SK-N-MC (cell line): Measurements from ENCODE around the gene TACC2.

Source experiments
- DNase-seq: peaks from one replicate; pipeline ENCODE4 v3.0.0-alpha.2; 2011; ENCODE audit warnings: low read depth, low spot score
- H3K27ac ChIP-seq: fragments of 200-600 bp; sonication (generic); 2 replicates; pipeline ENCODE4 v1.5.1; 2016; ENCODE audit warnings: mixed run types
- H3K36me3 ChIP-seq: fragments of 200-600 bp; sonication (generic); 2 replicates; pipeline ENCODE4 v1.6.1; 2017; ENCODE audit warnings: antibody characterized with exemption, low read length, mixed read lengths; ENCODE audit not compliant: insufficient read depth
- H3K4me3 ChIP-seq: fragments of 200-600 bp; sonication (generic); 2 replicates; pipeline ENCODE4 v1.5.1; 2016
- H3K9ac ChIP-seq: fragments of 200-600 bp; sonication (generic); 2 replicates; pipeline ENCODE4 v1.8.0; 2017; ENCODE audit warnings: mixed run types, mixed read lengths; ENCODE audit not compliant: insufficient read length
- H3K9me3 ChIP-seq: fragments of 200-600 bp; sonication (generic); 2 replicates; pipeline ENCODE4 v1.6.1; 2017; ENCODE audit warnings: low read depth, mild to moderate bottlenecking, antibody characterized with exemption, low read length, moderate library complexity, mixed read lengths
- EZH2 ChIP-seq: fragments of 200-600 bp; sonication (generic); IDR thresholded peaks from one replicate; pipeline ENCODE4 v1.6.1; 2017; ENCODE audit warnings: antibody characterized with exemption
- FOXP2 ChIP-seq: optimal IDR thresholded peaks from 2 replicates; pipeline ENCODE3; 2011; ENCODE audit warnings: mild to moderate bottlenecking, moderate library complexity; ENCODE audit not compliant: insufficient read depth; ENCODE audit errors: extremely low read length, control extremely low read depth
- POLR2AphosphoS5 ChIP-seq: IDR thresholded peaks from 2 replicates; pipeline ENCODE4 v1.6.1; 2012; ENCODE audit warnings: mild to moderate bottlenecking, low read depth, low read length, borderline replicate concordance

TACC2 gene

DNA sequence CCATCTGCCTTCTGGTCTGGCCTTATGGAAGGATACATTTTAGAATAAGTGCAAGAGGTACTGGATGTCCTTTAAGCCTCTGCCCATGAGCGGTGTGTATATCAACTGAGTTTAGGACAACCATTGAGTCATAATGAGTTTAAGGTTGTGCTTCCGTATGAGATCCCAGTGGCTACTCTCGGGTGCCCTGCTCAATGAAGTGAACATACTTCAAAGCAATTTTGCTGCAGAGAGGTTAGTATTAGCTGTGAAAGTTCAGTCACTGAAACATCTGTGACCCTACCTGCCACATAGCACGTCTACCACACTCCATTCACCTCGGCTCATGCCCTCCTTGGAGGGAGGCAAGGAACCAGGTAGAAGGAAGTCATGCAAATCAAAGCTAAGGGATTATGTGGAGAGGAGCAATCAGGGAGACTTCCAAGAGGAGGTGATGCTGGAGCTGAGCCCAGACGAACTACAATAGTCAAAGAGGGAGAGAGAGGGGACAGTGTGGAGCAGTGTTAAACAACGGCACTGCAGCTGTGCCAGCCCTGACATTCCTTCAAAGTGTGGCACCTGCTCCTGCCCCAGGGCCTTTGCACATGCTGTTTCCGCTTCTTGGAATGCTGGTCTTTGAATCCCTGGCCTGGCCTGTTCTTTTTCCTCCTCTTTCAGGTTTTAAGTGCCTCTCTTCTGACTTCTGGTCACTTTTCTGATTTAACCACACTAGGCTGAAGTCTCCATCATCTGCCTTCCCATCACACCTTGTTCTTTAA is 307.6 kb downstream of the TACC2 start:
- Histone ChIP-seq H3K27ac (no peak overlapping the region), H3K36me3 (no peaks in the 10 kb centered on the region), H3K4me3 (no peak overlapping the region), H3K9me3 (no peaks in the 10 kb centered on the region), H3K9ac (no peak overlapping the region)
- TF ChIP-seq EZH2 (no peak), FOXP2 (no peak), POLR2AphosphoS5 (no peak)
- no peak for DNase-seq

DNA sequence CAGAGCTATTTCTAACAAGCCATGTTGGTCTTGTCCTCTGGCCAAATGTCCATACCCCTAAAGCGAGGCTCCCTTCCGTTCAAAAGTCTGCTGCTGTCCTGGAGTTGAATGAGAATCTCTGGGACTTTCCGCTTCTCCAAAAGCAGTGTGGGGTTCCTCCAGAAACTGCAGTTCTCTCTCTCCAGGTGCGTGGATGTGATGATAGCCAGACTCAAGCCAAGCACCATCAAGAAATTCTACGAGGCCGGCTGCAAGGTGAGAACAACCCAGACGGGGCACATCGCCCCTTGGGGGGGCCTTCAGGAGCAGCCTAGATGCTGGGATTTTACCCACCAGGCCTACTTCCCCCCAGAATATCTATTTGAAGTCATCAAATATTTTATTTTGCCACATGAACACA is 308.6 kb downstream of the TACC2 start:
- Histone ChIP-seq H3K9ac (no peak overlapping the region), H3K4me3 (no peak overlapping the region), H3K27ac (no peak overlapping the region), H3K9me3 (no peaks in the 10 kb centered on the region), H3K36me3 (no peaks in the 10 kb centered on the region)
- no peak for DNase-seq
- TF ChIP-seq FOXP2 (no peak), EZH2 (no peak), POLR2AphosphoS5 (no peak)

DNA sequence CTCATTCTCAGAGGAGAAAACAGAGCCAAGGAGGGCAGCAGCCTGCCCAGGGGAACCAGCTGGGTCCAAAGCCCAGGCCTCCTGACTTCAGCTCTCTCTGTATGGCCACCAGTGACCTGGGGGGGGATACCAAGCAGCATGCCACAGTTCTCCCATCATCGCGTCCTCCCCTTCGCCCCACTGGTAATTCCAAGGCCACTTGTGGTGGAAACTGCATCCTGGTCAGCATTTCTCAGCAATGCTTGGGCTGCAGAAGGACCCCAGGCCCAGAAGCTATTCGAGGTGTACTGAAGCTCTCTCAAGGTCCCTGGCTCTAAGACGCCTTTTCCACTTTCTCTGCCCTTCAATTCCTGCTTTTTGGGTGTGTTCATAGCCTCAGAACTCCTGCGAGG is 309.2 kb downstream of the TACC2 start:
- no peak overlapping the region for H3K4me3 ChIP-seq
- no peak overlapping the region for H3K27ac ChIP-seq
- no peaks in the 10 kb centered on the region for H3K9me3 ChIP-seq
- DNase-seq, result no peak
- H3K36me3 ChIP-seq, result no peaks in the 10 kb centered on the region
- TF ChIP-seq POLR2AphosphoS5, result no peak
- no peak for TF ChIP-seq FOXP2
- no peak overlapping the region for H3K9ac ChIP-seq

DNA sequence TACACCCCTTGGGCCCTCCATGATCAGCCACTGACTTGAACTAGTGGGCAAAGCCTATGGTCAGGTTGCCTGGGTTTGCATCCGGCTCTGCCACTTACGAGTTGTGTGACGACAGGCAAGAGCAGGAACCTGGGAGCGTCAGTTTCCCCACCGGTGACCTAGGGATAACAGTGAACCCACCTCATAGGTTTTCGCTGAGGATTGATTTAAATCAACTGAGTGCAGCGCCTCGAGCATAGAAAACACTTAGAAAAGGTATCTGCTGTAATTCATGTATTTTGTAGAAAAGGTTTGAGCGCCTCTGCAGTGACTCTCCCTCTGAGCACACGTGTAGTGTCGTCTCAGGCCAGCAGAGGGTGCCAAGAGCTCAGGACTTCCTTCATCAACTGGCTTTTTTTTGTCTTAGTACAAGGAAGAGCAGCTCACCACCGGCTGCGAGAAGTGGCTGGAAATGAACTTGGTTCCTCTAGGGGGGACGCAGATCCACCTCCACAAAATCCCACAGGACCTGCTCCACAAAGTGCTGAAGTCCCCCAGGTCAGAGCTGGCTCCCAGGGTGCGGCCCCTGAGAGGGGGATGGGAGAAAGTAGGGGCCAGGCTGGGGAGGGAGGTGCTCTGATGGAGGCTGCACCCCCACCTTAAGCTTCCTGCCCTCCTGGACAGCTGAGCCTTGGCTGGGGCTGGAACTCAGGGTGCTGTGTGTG is 309.8 kb downstream of the TACC2 start:
- Histone ChIP-seq H3K4me3 (no peak overlapping the region), H3K36me3 (no peaks in the 10 kb centered on the region), H3K9me3 (no peaks in the 10 kb centered on the region), H3K9ac (no peak overlapping the region), H3K27ac (no peak overlapping the region)
- no peak for DNase-seq
- TF ChIP-seq POLR2AphosphoS5 (no peak), FOXP2 (no peak), EZH2 (no peak)

DNA sequence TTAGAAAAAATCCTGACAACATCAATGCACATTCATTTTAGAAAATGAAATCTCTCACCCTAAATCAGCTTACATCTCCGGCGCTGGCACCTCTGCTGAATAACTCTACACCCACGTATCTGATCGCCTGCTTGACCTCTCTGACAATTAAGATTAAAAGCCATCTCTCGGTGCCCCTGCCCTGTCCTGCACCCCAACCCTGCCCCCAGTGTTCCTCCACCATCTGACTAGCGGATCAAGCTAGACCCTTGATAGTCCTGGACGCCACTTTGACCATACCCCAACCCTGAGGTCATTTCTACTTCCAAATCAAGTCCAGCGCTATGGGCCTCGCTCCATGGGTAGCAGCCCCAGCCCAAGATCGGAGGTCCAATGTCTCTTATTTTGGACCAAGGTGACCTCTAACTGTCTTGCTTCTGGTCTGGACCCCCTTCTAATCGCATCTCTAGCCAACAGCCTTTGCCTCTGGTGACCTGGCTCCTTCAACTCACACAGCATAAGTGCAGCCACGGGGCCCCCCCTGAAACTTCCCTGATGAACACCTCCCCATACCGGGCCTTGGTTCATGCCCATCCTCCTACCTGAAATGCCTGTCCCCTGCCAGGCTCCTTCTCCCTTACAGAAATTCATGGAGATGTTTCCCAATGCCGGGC is 310.6 kb downstream of the TACC2 start:
- TF ChIP-seq FOXP2 (no peak), EZH2 (no peak), POLR2AphosphoS5 (no peak)
- Histone ChIP-seq H3K27ac (no peak overlapping the region), H3K9ac (no peak overlapping the region), H3K4me3 (no peak overlapping the region), H3K9me3 (no peaks in the 10 kb centered on the region), H3K36me3 (no peaks in the 10 kb centered on the region)
- DNase-seq, result no peak

DNA sequence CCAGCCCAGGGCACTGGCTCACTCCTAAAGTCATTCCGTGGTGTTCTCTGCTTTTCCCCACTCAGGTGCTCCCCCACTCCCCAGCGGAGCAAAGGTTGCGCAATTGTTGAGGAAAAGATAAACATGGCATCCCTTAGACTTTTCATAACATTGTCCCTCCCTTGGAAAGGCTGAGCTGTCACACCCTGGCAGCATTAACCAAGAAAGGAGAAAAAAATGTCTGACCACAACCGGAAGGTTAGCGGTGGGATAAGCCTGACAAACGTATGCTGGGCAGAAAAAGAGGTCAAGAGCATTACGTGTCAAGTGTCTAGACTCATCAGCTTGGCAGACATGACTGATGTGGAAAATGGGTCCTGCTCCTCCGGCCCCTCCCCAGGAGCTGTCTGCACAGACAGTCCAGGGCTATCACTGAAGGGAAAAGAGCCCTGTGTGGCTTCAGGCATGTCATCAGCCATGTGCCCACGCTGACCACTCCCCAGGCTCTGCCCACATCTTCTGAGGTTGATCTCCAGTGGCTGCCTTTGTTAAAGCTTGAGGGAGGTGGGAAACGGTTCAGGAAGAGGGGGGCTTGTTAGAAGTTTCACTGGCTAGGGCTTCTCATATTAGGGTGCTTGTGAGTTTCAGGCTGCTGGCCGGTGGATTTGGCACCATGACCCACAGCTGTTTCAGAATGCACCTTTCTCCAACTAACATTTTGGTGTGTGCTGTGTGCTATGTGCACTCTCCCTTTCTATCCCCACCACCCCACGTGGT is 312.3 kb downstream of the TACC2 start:
- Histone ChIP-seq H3K9me3 (no peaks in the 10 kb centered on the region), H3K36me3 (no peaks in the 10 kb centered on the region), H3K27ac (no peak overlapping the region), H3K9ac (no peak overlapping the region), H3K4me3 (no peak overlapping the region)
- DNase-seq, result no peak
- no peak for TF ChIP-seq POLR2AphosphoS5
- no peak for TF ChIP-seq FOXP2
- no peak for TF ChIP-seq EZH2

DNA sequence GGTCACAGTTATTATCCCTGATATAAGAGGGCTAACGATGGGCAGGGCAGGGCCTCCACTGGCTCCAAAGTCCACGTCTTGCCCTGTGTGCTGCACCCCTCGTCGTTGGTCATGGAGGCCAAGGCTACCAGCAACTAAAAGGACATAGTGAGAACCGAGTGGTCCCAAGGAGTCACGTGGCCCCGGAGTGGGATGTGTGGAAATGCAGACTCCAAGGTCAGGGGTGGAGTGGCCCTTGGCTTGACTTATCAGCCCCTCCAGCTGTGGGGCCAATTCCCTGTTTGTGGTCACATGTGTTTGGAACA is 312.8 kb downstream of the TACC2 start:
- no peak for DNase-seq
- no peaks in the 10 kb centered on the region for H3K9me3 ChIP-seq
- H3K9ac ChIP-seq, result no peak overlapping the region
- no peak overlapping the region for H3K4me3 ChIP-seq
- no peaks in the 10 kb centered on the region for H3K36me3 ChIP-seq
- TF ChIP-seq EZH2 (no peak), FOXP2 (no peak), POLR2AphosphoS5 (no peak)
- no peak overlapping the region for H3K27ac ChIP-seq

DNA sequence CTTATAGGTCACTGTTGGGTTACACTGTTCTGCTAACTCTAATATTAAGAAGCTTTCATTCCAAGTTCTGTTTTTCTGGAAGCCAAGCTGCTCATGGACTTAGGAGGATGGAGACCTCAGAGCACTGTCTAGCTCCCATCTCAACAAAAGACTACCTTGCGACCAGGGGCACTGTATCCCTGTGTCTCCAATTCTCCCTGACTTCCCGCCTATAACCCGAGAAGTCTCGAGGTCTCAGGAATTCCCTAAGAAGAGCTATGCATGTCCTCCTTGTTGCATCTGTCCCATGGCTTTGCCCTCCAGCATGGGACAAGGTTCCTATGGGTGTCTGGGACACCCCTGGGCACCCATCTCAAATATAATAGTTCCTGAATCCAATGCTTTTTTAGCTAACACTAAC is 313.4 kb downstream of the TACC2 start:
- DNase-seq, result no peak
- H3K9ac ChIP-seq, result no peak overlapping the region
- H3K4me3 ChIP-seq, result no peak overlapping the region
- no peak for TF ChIP-seq POLR2AphosphoS5
- no peaks in the 10 kb centered on the region for H3K36me3 ChIP-seq
- H3K9me3 ChIP-seq, result no peaks in the 10 kb centered on the region
- no peak overlapping the region for H3K27ac ChIP-seq
